HEK293 (cell line): ENCODE data around the gene CECR2.
A peak's percentile ranks its signal among the peaks of the same experiment; 100 is the strongest.

Source experiments
- KLF9 ChIP-seq: fragments of 450-650 bp; formaldehyde crosslinking; IDR thresholded peaks from 2 replicates; pipeline ENCODE4 v1.5.1; 2016; ENCODE audit warnings: missing biosample characterization, missing genetic modification characterization, low read depth
- PRDM1 ChIP-seq: fragments of 450-650 bp; formaldehyde crosslinking; IDR thresholded peaks from 2 replicates; pipeline ENCODE4; 2016; ENCODE audit warnings: missing biosample characterization, missing genetic modification characterization
- ZNF132 ChIP-seq: fragments of 450-650 bp; formaldehyde crosslinking; IDR thresholded peaks from 2 replicates; pipeline ENCODE4 v1.5.1; 2017; ENCODE audit warnings: missing biosample characterization, missing genetic modification characterization, borderline replicate concordance

CECR2 gene

DNA sequence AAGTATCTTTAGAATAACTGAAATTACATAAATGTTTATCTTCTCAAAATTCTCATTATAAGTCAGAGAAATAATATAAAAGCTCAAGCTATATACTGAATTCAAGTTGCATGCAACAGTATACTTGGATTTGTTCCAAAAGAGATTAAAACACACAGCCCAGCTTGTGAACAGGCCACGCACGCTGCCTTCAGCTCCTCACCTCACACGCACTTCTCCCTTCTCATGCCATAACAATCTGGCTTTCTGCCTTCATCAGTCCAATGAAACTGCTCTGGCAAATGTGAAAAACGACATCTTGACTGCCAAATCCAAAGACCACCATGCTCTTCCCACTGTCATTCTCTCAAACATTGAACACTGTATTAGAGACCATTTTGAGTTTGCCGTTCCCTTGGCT is 237.2 kb downstream of the CECR2 start (continued):
- TF ChIP-seq ZNF132 (tag by site-specific recombination) (no peak), KLF9 (no peak), PRDM1 (tag by site-specific recombination) (peak; percentile 42; the same call in 1 of the 2 replicates)
